HL-60 (cell line): ENCODE results near the gene PANX2.

ENCODE experiments used
- DNase-seq, 2 experiments: peaks; one replicate each; pipeline ENCODE4 v3.0.0-alpha.2; 2010 to 2020; ENCODE audit warnings: low read depth in 1 of 2, low spot score in 1 of 2
- H3K27ac ChIP-seq: fragments of 250-450 bp; sonication (Bioruptor Pico); replicated peaks from 2 replicates; pipeline ENCODE4 v1.5.1; 2020; ENCODE audit warnings: mild to moderate bottlenecking, moderate library complexity
- H3K27me3 ChIP-seq: fragments of 250-450 bp; sonication (Bioruptor Pico); 2 replicates; pipeline ENCODE4 v1.5.1; 2021; ENCODE audit warnings: mild to moderate bottlenecking, moderate library complexity; ENCODE audit not compliant: insufficient read depth, poor library complexity, severe bottlenecking
- H3K4me3 ChIP-seq: replicated peaks from 2 replicates; pipeline ENCODE4 v1.5.1; 2011; ENCODE audit warnings: mild to moderate bottlenecking, control low read depth, low read length; ENCODE audit not compliant: insufficient read depth
- GABPA ChIP-seq: IDR thresholded peaks from 2 replicates; pipeline ENCODE4 v1.6.1; 2012; ENCODE audit warnings: low read depth
- POLR2AphosphoS5 ChIP-seq: IDR thresholded peaks from 2 replicates; pipeline ENCODE4 v1.6.1; 2012; ENCODE audit warnings: low read depth
- REST ChIP-seq: IDR thresholded peaks from 2 replicates; pipeline ENCODE4 v1.6.1; 2012; ENCODE audit warnings: low read depth; ENCODE audit not compliant: insufficient replicate concordance
- SPI1 ChIP-seq: IDR thresholded peaks from 2 replicates; pipeline ENCODE4 v1.6.1; 2012; ENCODE audit warnings: low read depth, mild to moderate bottlenecking, borderline replicate concordance
- TF ChIP-seq, protein P1 (sequence below): IDR thresholded peaks from one replicate; pipeline ENCODE4 v1.5.1; 2011; ENCODE audit warnings: low read length, control low read depth, inconsistent platforms; ENCODE audit not compliant: insufficient read depth

PANX2 gene

DNA sequence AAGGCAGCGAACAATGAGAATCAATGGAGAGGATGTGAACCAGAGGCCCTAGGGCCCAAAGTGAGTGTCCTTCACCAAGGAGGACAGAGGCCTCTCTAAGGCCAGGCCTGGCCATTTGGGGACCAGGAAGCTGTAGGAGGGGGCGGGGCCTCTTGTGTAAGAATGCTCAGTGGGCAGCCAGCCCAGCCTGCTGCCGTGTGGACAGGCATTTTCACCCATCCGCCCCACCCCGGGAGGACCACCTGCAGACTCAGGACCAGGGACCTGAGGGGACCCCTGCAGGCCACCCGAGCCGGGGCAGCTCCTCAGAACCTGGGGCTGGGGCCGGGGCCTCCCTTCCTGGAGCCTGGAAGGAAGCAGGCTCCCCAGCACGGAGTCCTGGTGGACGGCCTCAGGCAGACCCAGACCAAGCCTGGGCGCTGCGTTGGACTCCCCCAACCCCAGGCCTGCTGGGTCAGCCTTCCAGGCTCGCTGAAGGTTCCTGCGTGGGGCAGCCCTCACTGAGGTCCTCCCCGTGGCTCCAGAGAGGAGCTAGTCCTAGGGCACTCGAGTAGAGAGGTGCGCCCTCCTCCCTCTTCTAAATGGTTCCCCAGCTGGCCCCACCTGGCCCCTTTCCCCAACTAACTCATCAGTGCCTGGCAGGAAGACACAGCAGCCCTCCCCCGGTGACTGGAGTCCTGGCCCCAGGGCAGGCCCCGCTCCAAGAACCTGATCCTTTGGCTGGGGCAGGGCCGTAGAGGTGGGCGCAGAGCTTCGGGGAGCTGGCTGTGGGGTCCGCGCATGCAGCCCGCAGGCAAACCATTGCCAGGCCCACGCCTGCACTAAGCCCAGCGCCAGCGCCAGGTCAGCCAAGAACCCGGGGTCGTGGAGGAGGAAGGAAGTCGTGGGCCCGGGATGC is 13.7 kb downstream of the PANX2 start:
- TF ChIP-seq GABPA (no peak), POLR2AphosphoS5 (no peak), SPI1 (no peak), REST (no peak)
- TF ChIP-seq, protein P1, sequence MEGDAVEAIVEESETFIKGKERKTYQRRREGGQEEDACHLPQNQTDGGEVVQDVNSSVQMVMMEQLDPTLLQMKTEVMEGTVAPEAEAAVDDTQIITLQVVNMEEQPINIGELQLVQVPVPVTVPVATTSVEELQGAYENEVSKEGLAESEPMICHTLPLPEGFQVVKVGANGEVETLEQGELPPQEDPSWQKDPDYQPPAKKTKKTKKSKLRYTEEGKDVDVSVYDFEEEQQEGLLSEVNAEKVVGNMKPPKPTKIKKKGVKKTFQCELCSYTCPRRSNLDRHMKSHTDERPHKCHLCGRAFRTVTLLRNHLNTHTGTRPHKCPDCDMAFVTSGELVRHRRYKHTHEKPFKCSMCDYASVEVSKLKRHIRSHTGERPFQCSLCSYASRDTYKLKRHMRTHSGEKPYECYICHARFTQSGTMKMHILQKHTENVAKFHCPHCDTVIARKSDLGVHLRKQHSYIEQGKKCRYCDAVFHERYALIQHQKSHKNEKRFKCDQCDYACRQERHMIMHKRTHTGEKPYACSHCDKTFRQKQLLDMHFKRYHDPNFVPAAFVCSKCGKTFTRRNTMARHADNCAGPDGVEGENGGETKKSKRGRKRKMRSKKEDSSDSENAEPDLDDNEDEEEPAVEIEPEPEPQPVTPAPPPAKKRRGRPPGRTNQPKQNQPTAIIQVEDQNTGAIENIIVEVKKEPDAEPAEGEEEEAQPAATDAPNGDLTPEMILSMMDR = no peak
- Histone ChIP-seq H3K4me3 (no peak overlapping the region), H3K27me3 (no peaks in the 10 kb centered on the region), H3K27ac (no peak overlapping the region)
- DNase-seq = peak in 1 of 2 experiments; percentile 21

GRCh38 chr22:50184902-50185374 is 14.4 kb downstream of the PANX2 start:
- Histone ChIP-seq H3K27ac (peak overlapping the region; percentile 84), H3K27me3 (no peaks in the 10 kb centered on the region), H3K4me3 (peak overlapping the region; percentile 19)
- no peak for TF ChIP-seq GABPA
- DNase-seq = no peak

- Histone ChIP-seq H3K4me3 (peak within 1 kb of the TSS; percentile 75), H3K27ac (peak within 1 kb of the TSS; percentile 84), H3K27me3 (no peaks in the 10 kb centered on the region)
- TF ChIP-seq POLR2AphosphoS5 (peak; percentile 55), GABPA (no peak), REST (no peak)
- TF ChIP-seq, protein P1 = no peak
- peak; percentile 78 to 83 for DNase-seq
These were observed 15.0 kb downstream of the PANX2 start, which contains the start of gene TRABD for GRCh38 chr22:50185375-50186087. Gene TRABD, plus strand, starts transcription at chr22:50185913. Its CDS starts 7,148 bp downstream, at chr22:50193061.

DNA sequence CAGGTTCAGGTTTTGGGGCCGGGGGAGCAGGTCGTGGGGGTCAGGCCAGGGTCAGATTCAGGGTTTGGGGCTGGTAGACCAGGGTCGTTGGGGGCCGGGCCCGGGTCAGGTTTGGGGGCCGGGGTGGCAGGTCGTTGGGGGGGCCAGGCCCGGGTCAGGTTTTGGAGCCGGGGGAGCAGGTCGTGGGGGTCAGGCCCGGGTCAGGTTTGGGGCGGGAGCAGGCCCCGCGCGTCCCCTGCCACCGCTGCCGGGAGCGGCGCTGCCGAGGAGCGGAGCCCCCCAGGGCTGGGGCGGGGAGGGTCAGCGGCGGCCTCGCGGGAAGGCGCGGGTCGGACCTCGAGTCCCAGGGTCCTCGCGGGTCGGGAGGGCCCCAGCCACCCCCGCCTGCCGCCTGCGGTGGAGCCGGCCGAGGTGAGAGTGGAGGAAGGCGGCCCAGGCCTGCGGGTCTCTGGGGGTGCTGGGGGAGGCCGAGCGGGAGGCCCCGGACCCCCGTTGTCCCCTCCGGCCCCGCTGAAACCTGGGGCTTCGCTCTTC is 15.7 kb downstream of the PANX2 start:
- Histone ChIP-seq H3K27ac (peak overlapping the region; percentile 75), H3K27me3 (no peaks in the 10 kb centered on the region), H3K4me3 (peak overlapping the region; percentile 75)
- TF ChIP-seq SPI1 = no peak
- DNase-seq = no peak
